Measurements from ENCODE around the gene FHIT.

- no peak for TF ChIP-seq EZH2 (IDR thresholded peaks at IDR 0.05; ENCODE audit: insufficient read depth, poor library complexity, severe bottlenecking)
- no peak for TF ChIP-seq EZH2phosphoT487 (IDR thresholded peaks at IDR 0.05; ENCODE audit: insufficient read depth, low read depth)
Observed at GRCh38 chr3:61177450-61177849, 73.8 kb downstream of the FHIT start.

Measured in GM23248 (cell line).